ENCODE measurements around the gene HFE. TPM values are rescaled to one million over a fixed set of nuclear protein-coding genes. Genes with fewer than 3 reads are reported as not detected.

Gene HFE
- total and polyA plus RNA-seq, 10 of the 15 experiments (the other 5 are each of a cell fraction or from before 2014, with no cell fraction given): 0.52 to 5.9 (median 1.7) TPM

- TF ChIP-seq SPI1 (IDR thresholded peaks at IDR 0.05; ENCODE audit: borderline replicate concordance, insufficient read depth, low read depth, low read length): no peak
- TF ChIP-seq SIX5 (IDR thresholded peaks at IDR 0.05; ENCODE audit: low read depth, low read length, severe bottlenecking): no peak
- peak; percentile 93 for TF ChIP-seq MYB (IDR thresholded peaks at IDR 0.05; ENCODE audit: borderline replicate concordance, low read depth, low read length)
- TF ChIP-seq RBBP5 (conservative IDR thresholded peaks at IDR 0.05): no peak
- peak; percentile 70 for TF ChIP-seq SP1 (IDR thresholded peaks at IDR 0.05; ENCODE audit: low read depth, low read length)
- TF ChIP-seq E2F8 (IDR thresholded peaks at IDR 0.05; ENCODE audit: low read depth, partially characterized antibody): no peak
- peak; percentile 82 for TF ChIP-seq IRF3 (IDR thresholded peaks at IDR 0.05)
- TF ChIP-seq STAT1 (conservative IDR thresholded peaks at IDR 0.05): no peak; the same call in 1 of the 2 replicates
- TF ChIP-seq RCOR1 (conservative IDR thresholded peaks at IDR 0.05; ENCODE audit: low read depth, low read length): peak; percentile 95; the same call in 1 of the 2 replicates
- no peak; the same call in 1 of the 2 replicates for TF ChIP-seq FOXK2 (IDR thresholded peaks at IDR 0.05)
- TF ChIP-seq CTCF (IDR thresholded peaks at IDR 0.05 in 2 of 3, conservative IDR thresholded peaks at IDR 0.05 in 1 of 3; ENCODE audit: control insufficient read depth in 2 of 3, extremely low read depth in 1 of 3, insufficient read depth in 1 of 3, low read depth in 3 of 3, low read length in 3 of 3): no peak
- TF ChIP-seq POLR2AphosphoS5 (IDR thresholded peaks at IDR 0.05; ENCODE audit: low read length): peak; percentile 93
- no peak for TF ChIP-seq SREBF2 (IDR thresholded peaks at IDR 0.05; ENCODE audit: low read length)
- TF ChIP-seq ATF3 (IDR thresholded peaks at IDR 0.05; ENCODE audit: borderline replicate concordance, extremely low read depth, low read depth, low read length): no peak
- peak; percentile 11 for TF ChIP-seq FOS (IDR thresholded peaks at IDR 0.05; ENCODE audit: borderline replicate concordance, extremely low read depth, insufficient read length)
- TF ChIP-seq IRF5 (IDR thresholded peaks at IDR 0.05; ENCODE audit: borderline replicate concordance): no peak
- peak; percentile 99 for TF ChIP-seq YY1 (IDR thresholded peaks at IDR 0.05; ENCODE audit: low read depth, low read length)
- TF ChIP-seq HCFC1 (IDR thresholded peaks at IDR 0.05; ENCODE audit: low read length): peak; percentile 41; the same call in 1 of the 2 replicates
- no peak for TF ChIP-seq CBX5 (IDR thresholded peaks at IDR 0.05; ENCODE audit: low read depth)
- TF ChIP-seq PML (IDR thresholded peaks at IDR 0.05; ENCODE audit: low read length): peak; percentile 72
- 0 out of 2 replicates have a peak, but pooled peaks have one; percentile 45 for TF ChIP-seq GABPA (IDR thresholded peaks at IDR 0.05; ENCODE audit: low read depth)
- TF ChIP-seq KAT2A (conservative IDR thresholded peaks at IDR 0.05; ENCODE audit: control insufficient read depth, low read depth, low read length): 0 out of 2 replicates have a peak, but pooled peaks have one; percentile 3
- no peak for TF ChIP-seq ZNF274 (IDR thresholded peaks at IDR 0.05; ENCODE audit: insufficient read depth, insufficient read length)
Measured at GRCh38 chr6:26122793-26123674, 35.8 kb downstream of the HFE start (continued).

Measured in GM12878 (cell line).